ENCODE results near the gene DDN.

The DDN gene

GRCh38 chr12:49038291-49038955, 39.2 kb upstream of the DDN start:
- Histone ChIP-seq H3K9ac (ENCODE audit: low read depth, low read length) (no peak overlapping the region), H3K4me2 (ENCODE audit: low read length) (no peak overlapping the region), H3K9me3 (replicated peaks; ENCODE audit: low read length) (no peaks in the 10 kb centered on the region), H3K4me1 (ENCODE audit: control insufficient read depth, insufficient read depth, low read length) (no peaks in the 10 kb centered on the region), H3K27me3 (ENCODE audit: control insufficient read depth, insufficient read depth, low read length) (no peaks in the 10 kb centered on the region), H3K36me3 (ENCODE audit: insufficient read depth, low read length) (peaks cover 91% of the 10 kb centered on the region), H3K4me3 (ENCODE audit: low read length) (no peak overlapping the region)

DNA sequence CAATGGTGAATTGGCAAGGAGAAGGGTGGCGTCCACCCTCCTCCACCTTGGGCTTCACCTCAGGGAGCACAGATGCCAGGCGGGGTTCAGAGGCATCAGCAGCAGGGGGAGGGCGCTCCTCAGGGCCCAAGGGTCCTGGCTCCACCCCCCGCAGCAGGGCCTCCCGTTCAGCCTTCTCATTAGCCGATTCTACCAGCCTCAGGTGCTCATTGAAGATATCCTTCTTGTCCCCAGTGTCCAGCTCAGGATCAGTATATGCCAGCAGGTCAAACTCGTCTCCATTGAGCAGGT, 38.7 kb upstream of the DDN start:
- peaks cover 90% of the 10 kb centered on the region for H3K36me3 ChIP-seq (ENCODE audit: insufficient read depth, low read length)
- H3K4me1 ChIP-seq (ENCODE audit: control insufficient read depth, insufficient read depth, low read length): no peaks in the 10 kb centered on the region
- no peaks in the 10 kb centered on the region for H3K9me3 ChIP-seq (replicated peaks; ENCODE audit: low read length)
- H3K27me3 ChIP-seq (ENCODE audit: control insufficient read depth, insufficient read depth, low read length): no peaks in the 10 kb centered on the region
- no peak overlapping the region for H3K4me3 ChIP-seq (ENCODE audit: low read length)
- H3K9ac ChIP-seq (ENCODE audit: low read depth, low read length): no peak overlapping the region
- no peak overlapping the region for H3K4me2 ChIP-seq (ENCODE audit: low read length)

DNA sequence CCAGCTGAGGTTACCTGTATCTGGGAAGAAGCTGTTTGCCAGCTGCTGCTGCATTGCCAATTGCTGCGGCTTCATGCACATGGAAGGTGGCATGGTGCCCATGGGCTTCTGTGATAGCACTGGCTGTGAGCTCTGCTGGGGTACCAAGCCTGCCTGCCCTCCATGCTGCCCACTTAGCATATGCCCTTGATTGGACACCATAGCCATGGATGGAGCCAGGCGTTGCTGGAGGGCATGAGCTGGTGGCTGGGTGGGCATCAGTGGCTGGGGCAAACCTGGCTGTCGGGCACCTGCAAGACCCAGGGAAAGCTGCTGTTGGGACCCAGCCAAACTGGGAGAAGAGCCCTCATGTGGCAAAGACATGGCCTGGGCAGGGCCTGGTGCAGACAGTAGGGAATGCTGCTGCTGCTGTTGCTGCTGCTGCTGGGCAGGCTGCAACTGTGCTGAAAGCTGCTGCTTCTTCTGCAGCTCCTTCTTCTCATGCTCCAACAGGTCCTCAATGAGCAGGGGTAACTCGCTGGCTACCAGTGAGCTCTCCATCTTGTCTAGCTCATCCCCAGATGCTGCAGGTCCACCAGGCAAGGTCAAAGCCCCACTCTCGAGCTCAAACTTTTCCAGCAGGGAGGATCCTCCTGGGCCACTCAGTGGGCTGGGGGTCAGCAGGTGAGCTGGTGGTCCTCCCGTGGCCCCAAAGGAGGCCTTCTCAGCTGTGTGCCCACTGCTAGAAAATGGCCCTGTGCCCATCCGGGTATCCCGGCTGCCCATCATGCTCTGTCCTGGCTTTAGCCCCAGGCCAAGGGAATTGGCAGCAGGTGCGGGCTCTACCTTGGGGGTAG, 38.2 kb upstream of the DDN start:
- Histone ChIP-seq H3K9ac (ENCODE audit: low read depth, low read length) (no peak overlapping the region), H3K9me3 (replicated peaks; ENCODE audit: low read length) (no peaks in the 10 kb centered on the region), H3K36me3 (ENCODE audit: insufficient read depth, low read length) (peaks cover 90% of the 10 kb centered on the region), H3K4me1 (ENCODE audit: control insufficient read depth, insufficient read depth, low read length) (no peaks in the 10 kb centered on the region), H3K4me2 (ENCODE audit: low read length) (no peak overlapping the region), H3K27me3 (ENCODE audit: control insufficient read depth, insufficient read depth, low read length) (no peaks in the 10 kb centered on the region), H3K4me3 (ENCODE audit: low read length) (no peak overlapping the region)

DNA sequence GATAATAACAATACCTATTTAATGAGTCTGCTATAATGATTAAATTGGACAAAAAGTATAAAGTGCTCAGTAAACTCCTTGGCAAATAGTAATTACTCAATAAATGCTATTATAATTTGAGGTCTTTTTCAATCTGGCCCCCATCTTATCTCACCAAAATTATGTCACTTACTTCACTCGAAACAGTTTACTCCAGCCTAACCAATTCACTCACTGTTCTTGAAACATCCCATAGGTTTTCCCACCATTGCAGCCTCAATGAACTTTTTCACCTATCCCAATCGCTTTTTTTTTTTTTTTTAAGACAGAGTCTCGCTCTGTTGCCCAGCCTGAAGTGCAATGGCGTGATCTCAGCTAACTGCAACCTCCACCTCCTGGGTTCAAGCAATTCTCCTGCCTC, 36.9 kb upstream of the DDN start:
- Histone ChIP-seq H3K4me3 (ENCODE audit: low read length) (no peak overlapping the region), H3K27me3 (ENCODE audit: control insufficient read depth, insufficient read depth, low read length) (no peaks in the 10 kb centered on the region), H3K36me3 (ENCODE audit: insufficient read depth, low read length) (peaks cover 91% of the 10 kb centered on the region), H3K4me1 (ENCODE audit: control insufficient read depth, insufficient read depth, low read length) (no peaks in the 10 kb centered on the region), H3K4me2 (ENCODE audit: low read length) (no peak overlapping the region), H3K9ac (ENCODE audit: low read depth, low read length) (no peak overlapping the region), H3K9me3 (replicated peaks; ENCODE audit: low read length) (no peaks in the 10 kb centered on the region)

DNA sequence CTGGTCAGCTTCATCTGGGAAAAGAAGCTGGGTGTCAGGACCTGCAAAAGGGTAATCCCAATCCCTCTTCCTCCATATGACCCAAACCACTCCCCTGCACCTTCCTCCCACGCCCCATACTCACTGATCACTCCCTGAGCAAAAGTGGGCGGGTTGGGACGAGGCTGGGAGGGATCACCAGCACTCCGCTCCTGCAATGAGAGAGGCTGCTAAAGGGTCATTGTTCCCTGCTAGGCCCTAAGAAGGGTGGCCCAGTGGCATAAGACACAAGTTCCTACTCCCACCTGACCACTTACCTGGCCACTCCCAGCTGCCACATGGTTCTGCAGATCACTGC, 35.1 kb upstream of the DDN start:
- Histone ChIP-seq H3K36me3 (ENCODE audit: insufficient read depth, low read length) (peaks cover 94% of the 10 kb centered on the region), H3K9ac (ENCODE audit: low read depth, low read length) (no peak overlapping the region), H3K27me3 (ENCODE audit: control insufficient read depth, insufficient read depth, low read length) (no peaks in the 10 kb centered on the region), H3K4me2 (ENCODE audit: low read length) (no peak overlapping the region), H3K4me3 (ENCODE audit: low read length) (no peak overlapping the region), H3K9me3 (replicated peaks; ENCODE audit: low read length) (no peaks in the 10 kb centered on the region), H3K4me1 (ENCODE audit: control insufficient read depth, insufficient read depth, low read length) (no peaks in the 10 kb centered on the region)

DNA sequence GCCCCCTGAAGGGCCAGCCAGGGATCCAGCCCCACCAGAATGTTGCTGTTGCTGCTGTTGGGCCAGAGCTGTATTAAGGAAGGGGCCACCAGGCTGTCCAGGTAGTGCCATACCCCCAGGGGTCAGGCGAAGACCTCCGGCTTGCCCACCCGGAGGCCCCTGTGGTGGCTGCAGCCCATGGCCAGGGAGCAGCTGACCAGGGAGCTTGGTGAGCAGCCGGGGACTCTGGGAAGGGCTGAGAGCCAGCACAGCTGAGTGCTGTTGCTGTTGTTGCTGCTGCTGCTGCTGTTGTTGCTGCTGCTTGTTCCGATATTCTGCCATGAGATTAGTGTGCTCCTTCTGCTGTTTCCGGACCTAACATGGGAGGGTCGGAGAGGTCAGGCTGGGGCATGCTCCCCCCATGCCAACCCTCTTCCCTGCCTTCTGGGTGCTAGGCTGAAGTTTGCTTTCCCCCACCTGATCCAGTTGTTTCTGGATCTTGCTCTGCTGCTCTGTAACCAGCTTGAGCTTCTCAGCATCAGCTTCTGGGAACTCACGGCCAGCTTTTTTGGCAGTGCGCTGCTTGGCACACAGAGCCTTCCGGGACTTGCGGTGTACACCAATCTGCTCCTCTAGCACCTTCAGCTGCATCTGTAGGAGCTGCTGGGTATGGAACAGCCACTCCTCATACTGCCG, 34.6 kb upstream of the DDN start:
- Histone ChIP-seq H3K36me3 (ENCODE audit: insufficient read depth, low read length) (peaks cover 94% of the 10 kb centered on the region), H3K9ac (ENCODE audit: low read depth, low read length) (no peak overlapping the region), H3K4me2 (ENCODE audit: low read length) (no peak overlapping the region), H3K27me3 (ENCODE audit: control insufficient read depth, insufficient read depth, low read length) (no peaks in the 10 kb centered on the region), H3K9me3 (replicated peaks; ENCODE audit: low read length) (no peaks in the 10 kb centered on the region), H3K4me1 (ENCODE audit: control insufficient read depth, insufficient read depth, low read length) (no peaks in the 10 kb centered on the region), H3K4me3 (ENCODE audit: low read length) (no peak overlapping the region)

DNA sequence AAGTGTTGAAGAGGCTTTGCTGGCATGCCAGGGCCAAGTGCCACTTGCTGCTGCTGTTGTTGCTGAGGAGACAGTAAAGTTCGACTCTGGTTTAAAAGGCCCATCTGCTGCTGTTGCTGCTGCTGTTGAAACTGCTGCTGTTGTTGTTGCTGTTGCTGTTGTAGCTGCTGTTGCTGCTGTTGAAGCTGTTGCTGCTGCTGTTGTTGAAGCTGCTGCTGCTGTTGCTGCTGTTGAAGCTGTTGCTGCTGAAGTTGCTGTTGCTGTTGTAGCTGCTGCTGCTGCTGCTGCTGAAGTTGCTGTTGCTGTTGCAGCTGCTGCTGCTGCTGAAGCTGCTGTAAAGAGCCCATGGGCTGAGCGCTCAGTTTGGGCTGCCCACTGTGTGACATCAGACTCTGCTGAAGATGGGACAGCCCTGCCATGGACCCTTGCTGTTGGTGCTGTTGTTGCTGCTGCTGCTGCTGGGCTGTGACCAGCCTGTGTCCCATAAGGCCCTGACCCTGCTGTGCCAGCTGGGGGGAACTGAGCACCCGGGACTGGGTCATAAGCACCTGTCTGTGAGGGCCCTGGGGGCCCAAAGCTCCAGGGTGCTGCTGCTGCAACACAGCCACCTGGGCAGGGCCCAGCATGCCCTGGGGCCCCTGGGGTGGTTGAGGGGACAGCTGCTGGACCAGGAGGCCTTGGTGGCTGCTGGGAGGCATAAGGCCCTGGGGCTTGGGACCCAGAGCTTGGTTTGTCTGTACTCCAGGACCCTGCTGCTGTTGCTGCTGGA, 33.7 kb upstream of the DDN start:
- Histone ChIP-seq H3K36me3 (ENCODE audit: insufficient read depth, low read length) (peaks cover 94% of the 10 kb centered on the region), H3K4me1 (ENCODE audit: control insufficient read depth, insufficient read depth, low read length) (no peaks in the 10 kb centered on the region), H3K9ac (ENCODE audit: low read depth, low read length) (no peak overlapping the region), H3K9me3 (replicated peaks; ENCODE audit: low read length) (no peaks in the 10 kb centered on the region), H3K4me3 (ENCODE audit: low read length) (no peak overlapping the region), H3K27me3 (ENCODE audit: control insufficient read depth, insufficient read depth, low read length) (no peaks in the 10 kb centered on the region), H3K4me2 (ENCODE audit: low read length) (no peak overlapping the region)

DNA sequence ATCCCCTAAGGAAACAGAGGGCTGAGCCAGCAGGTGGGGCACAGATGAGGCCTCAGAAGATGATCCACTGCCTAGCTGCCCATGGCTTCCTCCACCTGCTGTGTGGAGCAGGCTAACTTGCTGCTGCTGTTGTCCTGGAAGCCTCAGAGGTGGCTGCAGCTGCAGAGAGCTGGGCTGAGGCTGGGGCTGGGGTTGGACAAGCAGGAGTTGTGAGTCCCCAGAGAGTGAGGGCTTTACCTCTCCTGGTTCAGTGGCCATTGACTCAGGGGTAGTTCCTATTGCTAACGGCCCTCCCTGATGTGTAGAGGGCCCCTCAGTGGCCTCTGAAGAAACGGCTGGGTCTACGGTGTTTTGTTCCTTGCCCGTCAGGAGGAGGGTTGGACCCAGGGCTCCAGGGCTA, 33.1 kb upstream of the DDN start:
- no peak overlapping the region for H3K4me2 ChIP-seq (ENCODE audit: low read length)
- H3K9me3 ChIP-seq (replicated peaks; ENCODE audit: low read length): no peaks in the 10 kb centered on the region
- no peak overlapping the region for H3K9ac ChIP-seq (ENCODE audit: low read depth, low read length)
- H3K4me3 ChIP-seq (ENCODE audit: low read length): no peak overlapping the region
- H3K4me1 ChIP-seq (ENCODE audit: control insufficient read depth, insufficient read depth, low read length): no peaks in the 10 kb centered on the region
- H3K36me3 ChIP-seq (ENCODE audit: insufficient read depth, low read length): peaks cover 91% of the 10 kb centered on the region
- no peaks in the 10 kb centered on the region for H3K27me3 ChIP-seq (ENCODE audit: control insufficient read depth, insufficient read depth, low read length)

DNA sequence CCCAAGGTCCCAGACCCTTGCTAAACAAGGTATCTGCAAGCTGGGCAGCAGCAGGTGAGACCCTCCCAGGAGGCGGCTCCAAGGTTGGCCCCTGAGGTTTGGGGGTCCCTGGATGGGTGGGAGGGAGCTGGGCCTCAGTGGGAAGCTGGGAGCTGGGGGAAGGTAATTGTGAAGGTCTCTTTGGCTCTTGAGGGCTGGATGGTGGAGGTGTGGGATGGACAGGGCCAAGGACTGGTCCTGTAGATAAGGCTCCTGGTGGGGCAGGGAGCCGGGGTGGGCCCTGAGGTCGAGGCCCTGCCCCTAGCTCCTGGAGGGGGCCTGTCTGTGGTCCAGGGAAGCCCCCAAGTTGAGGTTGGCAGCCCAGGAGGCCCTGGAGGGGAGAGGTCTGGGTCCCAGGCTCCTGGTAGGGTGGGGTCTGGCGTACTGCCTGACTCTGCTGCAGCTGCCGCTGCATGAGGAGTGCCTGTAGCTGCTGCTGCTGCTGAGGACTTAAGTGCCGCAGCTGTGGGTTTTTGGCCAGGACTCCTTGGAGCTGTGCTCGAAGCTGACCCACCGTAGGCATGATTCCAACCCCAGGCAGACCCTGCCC, 32.5 kb upstream of the DDN start:
- H3K4me1 ChIP-seq (ENCODE audit: control insufficient read depth, insufficient read depth, low read length): no peaks in the 10 kb centered on the region
- peaks cover 87% of the 10 kb centered on the region for H3K36me3 ChIP-seq (ENCODE audit: insufficient read depth, low read length)
- no peaks in the 10 kb centered on the region for H3K27me3 ChIP-seq (ENCODE audit: control insufficient read depth, insufficient read depth, low read length)
- H3K4me3 ChIP-seq (ENCODE audit: low read length): no peak overlapping the region
- no peak overlapping the region for H3K4me2 ChIP-seq (ENCODE audit: low read length)
- no peak overlapping the region for H3K9ac ChIP-seq (ENCODE audit: low read depth, low read length)
- H3K9me3 ChIP-seq (replicated peaks; ENCODE audit: low read length): no peaks in the 10 kb centered on the region

- Histone ChIP-seq H3K4me1 (ENCODE audit: control insufficient read depth, insufficient read depth, low read length) (no peaks in the 10 kb centered on the region), H3K27me3 (ENCODE audit: control insufficient read depth, insufficient read depth, low read length) (no peaks in the 10 kb centered on the region), H3K4me3 (ENCODE audit: low read length) (no peak overlapping the region), H3K36me3 (ENCODE audit: insufficient read depth, low read length) (peaks cover 90% of the 10 kb centered on the region), H3K9me3 (replicated peaks; ENCODE audit: low read length) (no peaks in the 10 kb centered on the region), H3K9ac (ENCODE audit: low read depth, low read length) (no peak overlapping the region), H3K4me2 (ENCODE audit: low read length) (no peak overlapping the region)
Measured at GRCh38 chr12:49030714-49031572, 31.8 kb upstream of the DDN start.
